GM08714 (cell line): ENCODE results near the gene VAV2.
"Not testable (repeated sequence)": the region's sequence is repeated elsewhere in the genome, so short reads cannot be mapped to it uniquely, and the experiment has no call there.

Source experiments
- H3K4me3 ChIP-seq: fragments of 200-500 bp; sonication (Bioruptor generic); 2 replicates; pipeline ENCODE4 v1.5.1; 2014; ENCODE audit warnings: mild to moderate bottlenecking, low read length, inconsistent platforms
- ZNF274 ChIP-seq: IDR thresholded peaks from 2 replicates; pipeline ENCODE4 v1.6.1; 2012; ENCODE audit warnings: mild to moderate bottlenecking, low read depth, low read length

Gene VAV2

DNA sequence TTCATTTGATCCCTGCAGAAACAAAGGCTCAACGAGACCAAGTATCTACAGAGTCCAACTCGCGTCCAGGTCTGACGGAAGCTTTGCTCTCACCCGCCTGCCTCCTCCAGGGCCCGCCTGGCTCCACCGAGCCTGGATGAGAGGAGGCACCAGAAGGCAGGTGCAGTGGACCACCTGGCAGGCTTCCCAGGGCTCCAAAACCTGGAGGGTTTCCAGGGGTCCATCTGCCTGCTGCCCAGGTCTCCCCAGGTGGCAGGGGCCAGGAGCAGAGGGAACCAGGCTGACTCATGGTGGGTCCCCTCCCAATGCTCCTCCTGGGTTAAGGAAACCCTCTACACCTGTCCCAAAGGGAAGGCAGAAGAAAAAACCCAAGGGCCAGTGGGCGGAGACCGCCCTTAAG lies 59.5 kb downstream of the VAV2 start:
- no peak for TF ChIP-seq ZNF274
- no peak overlapping the region for H3K4me3 ChIP-seq

DNA sequence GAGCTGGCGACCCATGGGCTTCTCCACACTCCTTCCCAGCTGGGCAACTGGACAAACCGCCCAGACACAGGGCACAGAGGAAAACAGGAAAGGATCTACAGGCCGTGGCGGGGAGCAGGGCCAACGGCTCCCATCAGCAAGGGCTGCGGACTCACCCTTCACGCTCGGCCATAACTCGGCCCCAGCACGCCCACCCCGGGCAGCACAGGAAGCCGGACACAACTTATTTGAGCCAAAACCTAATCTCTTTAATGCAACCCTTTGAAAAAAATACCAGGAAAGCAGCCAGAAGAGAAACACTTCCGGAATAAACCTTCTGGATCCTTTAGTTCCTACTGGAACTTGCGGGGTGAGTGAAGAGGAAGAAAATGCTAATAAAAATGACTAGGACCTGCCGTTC lies 59.9 kb downstream of the VAV2 start:
- H3K4me3 ChIP-seq = no peak overlapping the region
- no peak for TF ChIP-seq ZNF274

DNA sequence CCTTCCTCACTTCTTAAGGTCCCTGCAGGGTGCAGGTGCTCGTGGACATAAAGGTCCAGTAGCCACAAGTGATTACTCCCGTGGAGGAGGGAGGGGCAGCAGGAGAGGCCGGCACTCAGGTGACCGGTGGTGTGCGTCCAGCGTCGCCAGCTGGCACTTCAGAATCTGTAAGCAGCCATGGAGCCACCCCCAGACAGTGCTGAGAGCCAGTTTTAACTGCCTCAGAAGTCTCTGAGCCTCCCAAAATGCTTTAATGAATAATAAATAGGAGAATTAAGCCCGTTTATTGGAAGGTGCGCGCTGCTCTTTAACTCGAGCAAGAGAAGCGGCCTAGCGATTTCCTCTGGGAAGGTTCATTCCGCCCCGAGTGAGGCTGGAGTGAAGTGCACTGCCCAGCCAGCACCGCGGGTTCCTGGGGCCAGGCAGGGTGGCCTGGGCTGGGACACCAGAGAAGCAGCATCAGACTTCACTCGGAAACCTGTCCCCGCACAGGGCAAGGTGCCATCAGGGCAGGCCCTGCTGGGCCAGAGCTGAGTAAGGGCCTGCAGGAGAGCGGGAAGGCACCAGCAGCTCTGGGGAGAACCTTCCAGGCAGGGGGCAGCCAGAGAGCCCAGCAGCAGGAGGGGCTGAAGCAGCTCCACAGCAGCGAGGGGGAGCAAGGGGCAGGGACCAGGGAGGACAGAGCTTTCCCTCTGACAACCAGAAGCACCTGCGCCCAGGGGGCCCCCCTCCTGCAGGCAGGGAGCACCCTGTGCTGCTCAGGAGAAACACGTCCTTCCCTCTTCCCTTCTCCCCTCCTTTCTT lies 61.2 kb downstream of the VAV2 start:
- no peak for TF ChIP-seq ZNF274
- no peak overlapping the region for H3K4me3 ChIP-seq

DNA sequence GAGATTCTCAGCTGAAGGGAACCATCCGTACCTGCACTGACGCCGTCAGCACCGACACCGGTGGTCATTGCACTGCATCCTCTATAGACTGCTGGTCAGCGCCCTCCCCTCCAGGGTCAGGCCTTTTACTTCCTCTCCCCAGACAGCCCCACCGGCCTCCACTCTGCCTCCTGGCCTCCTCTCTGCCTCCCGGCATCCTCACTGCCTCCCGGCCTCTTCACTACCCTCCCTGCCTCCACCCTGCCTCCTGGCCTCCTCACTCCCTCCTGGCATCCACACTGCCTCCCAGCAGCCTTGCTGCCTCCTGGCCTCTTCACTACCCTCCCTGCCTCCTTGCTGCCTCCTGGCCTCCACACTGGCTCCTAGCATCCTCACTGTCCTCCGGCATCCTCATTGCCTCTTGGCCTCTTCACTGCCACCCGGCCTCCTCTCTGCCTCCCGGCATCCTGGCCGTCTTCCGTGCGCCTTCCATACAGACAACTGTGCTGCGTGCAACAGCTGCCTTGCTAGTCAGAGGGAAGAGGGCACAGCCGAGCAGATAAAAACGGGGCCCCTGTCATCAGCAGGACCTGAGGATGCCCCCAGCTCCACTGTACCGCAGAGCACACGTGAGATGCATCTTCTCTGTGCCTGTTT lies 62.0 kb downstream of the VAV2 start:
- TF ChIP-seq ZNF274 = no peak
- no peak overlapping the region for H3K4me3 ChIP-seq

DNA sequence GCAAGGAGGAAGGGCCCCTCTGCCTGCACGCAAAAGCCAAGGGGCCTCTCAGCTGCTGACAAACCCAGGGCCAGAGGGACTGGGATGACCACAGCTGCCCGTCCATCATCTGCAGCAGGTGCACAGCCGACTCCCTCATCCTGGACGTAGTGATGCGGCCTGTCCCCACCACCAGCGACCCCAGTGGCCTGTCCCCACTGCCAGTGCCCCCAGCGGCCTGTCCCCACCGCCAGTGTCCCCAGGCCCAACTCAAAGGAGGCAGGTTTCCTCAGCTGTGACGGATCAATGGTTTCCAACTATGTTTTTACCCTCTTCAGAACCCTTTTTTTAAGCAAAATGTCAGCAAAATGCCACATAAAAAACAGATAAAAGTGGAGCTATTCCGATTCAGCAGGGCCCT lies 62.5 kb downstream of the VAV2 start:
- no peak overlapping the region for H3K4me3 ChIP-seq
- no peak for TF ChIP-seq ZNF274

DNA sequence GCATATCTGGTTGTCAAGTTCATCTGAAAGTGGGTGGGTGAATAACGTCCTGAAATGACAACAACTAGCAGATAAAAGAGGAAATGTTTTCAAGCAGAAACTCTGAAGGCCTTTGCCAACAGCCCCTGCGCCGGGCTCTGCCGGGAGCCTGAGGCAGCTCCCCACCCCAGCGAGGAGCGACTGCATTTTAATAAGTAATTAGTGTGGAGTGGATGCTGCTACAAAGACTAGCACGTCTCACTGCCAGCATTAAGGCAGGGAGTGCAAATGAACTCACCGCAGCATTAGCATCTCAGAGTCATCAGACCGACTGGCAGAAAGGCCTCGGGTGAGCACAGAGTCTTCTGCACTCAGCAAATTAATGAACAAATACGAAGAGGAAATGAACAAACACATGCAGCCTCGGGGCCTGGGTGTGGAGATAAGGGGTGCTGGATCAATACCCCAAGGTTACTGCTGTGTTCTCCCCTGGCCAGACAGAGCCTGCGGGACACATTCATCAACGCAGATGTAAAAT lies 63.8 kb downstream of the VAV2 start:
- H3K4me3 ChIP-seq = no peak overlapping the region
- no peak for TF ChIP-seq ZNF274

DNA sequence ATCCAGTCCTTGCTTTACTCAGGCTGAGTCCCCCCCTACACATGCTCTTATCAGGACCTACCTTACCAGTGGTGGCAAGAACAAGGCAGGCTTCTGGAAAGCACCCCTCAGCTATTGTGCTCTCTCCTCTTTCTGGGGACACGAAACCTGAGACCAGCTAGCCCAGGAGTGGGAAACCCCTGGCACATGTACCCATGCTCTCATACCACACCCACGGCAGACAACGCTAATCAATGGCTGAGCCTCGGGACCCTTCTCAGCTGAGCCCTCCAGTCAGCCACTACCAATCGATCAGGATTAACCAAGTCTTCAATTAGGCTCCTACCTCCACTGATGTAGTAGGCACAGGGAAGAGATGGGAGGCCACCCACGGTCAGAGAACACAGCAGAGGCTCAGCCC lies 65.1 kb downstream of the VAV2 start:
- TF ChIP-seq ZNF274 = no peak
- no peak overlapping the region for H3K4me3 ChIP-seq

DNA sequence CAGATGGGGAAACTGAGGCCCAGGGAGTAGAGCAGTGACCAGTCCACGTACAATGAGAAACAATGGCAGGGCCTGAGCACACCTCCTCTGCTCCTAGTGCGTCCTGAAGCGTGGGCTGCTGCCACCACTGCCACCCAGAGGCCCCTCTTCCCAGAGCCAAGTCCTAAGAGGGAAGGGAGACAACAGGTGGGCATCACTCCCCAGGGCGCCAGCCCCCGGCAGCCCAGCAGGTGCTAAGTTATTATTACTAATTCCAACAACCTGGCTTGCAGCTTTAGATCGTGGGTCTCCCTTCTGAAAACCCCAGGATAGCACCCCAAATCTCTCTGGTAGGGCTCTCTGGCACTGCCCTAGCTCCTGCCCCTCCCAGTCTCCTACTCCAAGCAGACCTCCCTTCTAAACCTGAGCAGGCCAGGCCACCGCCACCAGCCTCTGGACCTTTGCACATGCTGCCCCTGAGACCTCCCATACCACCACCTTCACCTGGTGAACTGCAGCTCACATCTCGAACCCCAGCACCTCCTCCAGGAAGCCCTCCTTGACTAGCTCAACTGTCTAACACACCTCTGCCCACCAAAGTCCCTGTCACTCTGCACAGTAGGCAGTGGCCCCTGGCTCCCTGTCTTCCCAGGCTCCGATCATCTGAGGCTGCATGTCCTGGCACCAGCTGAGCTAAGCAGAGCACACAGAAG lies 65.8 kb downstream of the VAV2 start:
- no peak for TF ChIP-seq ZNF274
- H3K4me3 ChIP-seq = no peak overlapping the region

DNA sequence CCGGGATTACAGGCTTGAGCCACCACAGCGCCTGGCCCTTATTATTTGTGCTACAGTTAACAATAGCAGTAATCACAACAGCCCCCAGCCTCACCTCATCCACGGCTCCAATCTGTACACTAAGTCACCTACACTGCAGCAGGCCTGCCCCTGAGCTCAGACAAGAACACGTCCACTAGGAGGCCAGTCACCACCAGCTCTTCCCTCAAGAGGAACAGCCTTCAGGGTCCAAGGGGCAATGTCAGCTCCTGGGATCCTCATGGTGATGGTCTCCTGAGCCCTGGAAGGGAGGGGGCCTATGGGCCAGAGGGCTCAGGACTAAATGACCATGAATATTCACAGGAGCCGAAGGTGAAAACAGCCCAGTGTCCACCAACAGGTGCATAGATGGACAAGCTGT lies 67.7 kb downstream of the VAV2 start:
- TF ChIP-seq ZNF274 = no peak

DNA sequence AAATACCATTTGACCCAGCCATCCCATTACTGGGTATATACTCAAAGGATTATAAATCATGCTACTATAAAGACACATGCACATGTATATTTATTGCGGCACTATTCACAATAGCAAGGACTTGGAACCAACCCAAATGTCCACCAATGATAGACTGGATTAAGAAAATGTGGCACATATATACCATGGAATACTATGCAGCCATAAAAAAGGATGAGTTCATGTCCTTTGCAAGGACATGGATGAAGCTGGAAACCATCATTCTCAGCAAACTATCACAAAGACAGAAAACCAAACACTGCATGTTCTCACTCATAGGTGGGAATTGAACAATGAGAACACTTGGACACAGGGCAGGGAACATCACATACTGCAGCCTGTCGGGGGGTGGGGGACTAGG lies 68.5 kb downstream of the VAV2 start:
- H3K4me3 ChIP-seq = not testable (repeated sequence)

More for the DNA sequence above, 67.7 kb downstream of the VAV2 start:
- no peak overlapping the region for H3K4me3 ChIP-seq

DNA sequence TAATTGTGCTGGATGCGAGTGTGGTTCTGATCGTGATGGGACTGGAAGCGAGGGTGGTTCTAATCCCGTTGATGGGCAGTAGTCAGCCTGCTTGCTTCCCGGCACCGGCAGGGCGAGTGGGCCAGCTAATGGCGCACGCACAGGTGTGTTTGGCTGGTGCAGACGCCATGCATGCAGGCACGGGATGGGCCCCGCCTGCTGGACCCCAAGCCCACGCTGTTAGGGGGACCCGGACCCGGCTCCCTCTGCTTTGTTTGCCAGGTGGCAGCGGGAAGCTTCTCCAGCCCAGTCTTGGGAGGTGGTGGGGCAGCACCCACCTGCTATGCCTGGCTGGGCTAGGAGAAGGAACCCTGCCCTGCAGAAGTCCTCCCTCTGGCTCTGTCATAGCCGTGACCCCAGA lies 70.3 kb downstream of the VAV2 start:
- no peak for TF ChIP-seq ZNF274
- H3K4me3 ChIP-seq = no peak overlapping the region

DNA sequence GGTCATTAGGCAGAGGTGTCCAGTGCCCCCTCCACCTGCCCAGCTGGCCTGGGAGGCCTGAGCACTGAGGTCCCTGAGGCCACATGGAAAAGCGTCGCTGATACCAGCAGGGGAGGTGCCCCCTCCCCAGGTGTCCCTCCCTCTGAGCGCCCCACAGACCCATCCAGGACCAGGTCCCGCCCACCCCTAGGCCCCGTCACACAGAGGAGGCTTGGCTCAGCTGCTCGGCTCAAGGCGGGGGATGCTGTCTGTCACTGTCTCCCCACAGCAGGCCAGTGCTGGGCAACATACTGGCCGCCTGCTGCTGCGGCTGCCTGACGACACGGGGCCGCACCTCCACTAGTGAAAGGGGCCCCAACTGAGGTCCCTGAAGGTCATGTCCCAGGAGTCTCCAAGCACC lies 71.7 kb downstream of the VAV2 start:
- H3K4me3 ChIP-seq = no peak overlapping the region
- no peak for TF ChIP-seq ZNF274

DNA sequence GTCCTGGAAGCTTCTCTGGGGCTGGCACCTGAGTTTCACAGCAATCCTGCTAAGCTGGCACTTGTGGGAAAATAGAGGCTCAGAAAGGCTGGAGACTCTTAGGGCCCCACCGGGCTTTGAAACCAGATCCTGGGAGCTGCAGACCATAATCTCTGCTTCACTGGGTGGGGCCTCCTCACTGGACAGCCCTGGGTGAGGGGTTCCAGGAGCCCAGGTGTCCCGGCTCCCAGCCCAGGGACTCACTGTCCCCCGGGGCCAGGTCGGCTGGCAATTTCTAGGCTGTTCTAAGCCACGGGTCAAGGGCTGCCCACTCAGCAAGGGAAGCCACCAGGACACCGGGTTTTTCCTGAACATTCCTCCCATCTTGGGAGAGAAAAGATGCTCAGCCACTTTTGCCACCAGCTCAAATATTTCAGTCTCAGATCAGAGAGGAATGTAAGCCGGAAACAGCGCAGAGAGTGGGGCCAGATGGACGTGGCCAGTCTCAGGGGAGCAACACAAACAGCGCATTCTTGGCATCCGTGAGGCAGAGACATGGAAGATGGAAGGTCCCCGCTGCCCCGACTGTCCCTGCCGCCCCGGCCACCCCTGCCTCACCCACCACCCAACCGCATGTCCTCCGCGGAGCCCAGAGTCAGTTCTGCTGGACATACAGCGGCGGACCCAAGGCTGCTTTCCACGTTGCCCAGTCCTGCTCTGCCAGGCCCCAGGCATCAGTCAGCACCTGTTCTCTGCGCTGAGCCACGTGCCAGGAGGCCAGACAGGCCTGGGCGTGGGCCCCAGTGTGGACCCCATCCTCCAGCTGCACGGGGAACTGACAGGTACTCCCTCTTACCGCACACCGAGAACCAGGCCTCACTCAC lies 72.6 kb downstream of the VAV2 start:
- no peak for TF ChIP-seq ZNF274
- no peak overlapping the region for H3K4me3 ChIP-seq

DNA sequence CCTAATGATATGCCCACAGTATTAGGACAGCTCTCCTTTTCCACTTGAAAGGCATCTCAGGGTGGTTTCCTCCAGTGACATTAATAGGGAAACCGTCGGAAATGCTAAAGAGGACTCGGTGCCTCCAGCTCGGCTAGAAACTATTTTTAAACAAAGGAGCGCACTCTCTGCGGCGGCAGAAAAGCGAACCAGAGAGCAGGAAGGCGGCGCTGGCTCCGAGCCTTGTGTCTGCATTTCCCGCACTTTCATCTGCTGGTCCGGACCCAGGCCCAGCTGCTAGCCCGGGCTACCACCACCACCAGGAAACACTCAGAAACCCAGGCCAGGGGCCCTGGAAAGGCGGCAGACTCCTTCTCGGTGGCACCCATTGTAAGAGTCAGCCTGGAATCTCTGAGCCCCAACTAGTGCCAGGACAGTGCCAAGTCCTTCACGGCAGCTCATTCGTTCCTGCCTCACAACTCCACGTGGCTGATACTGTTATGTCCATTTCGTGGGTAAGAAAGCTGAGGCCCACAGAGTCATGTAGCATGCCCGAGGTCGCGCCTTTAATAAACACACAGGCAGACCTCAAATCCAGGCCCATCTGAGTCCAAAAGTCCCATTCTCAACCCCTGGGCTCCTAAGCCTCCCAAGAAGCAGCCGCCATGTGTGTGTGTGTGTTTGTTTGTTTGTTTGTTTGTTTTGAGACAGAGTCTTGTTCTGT lies 73.9 kb downstream of the VAV2 start:
- no peak for TF ChIP-seq ZNF274
- no peak overlapping the region for H3K4me3 ChIP-seq
